Osteoblast (primary cell): ENCODE data around the gene UQCC2. TPM values are rescaled to one million over a fixed set of nuclear protein-coding genes. Genes with fewer than 3 reads are reported as not detected.

Source experiments
- DNase-seq: peaks from one replicate; pipeline ENCODE4 v3.0.0; 2011; ENCODE audit warnings: low spot score, mixed read lengths; ENCODE audit not compliant: insufficient read length; ENCODE audit errors: missing footprints
- H2AFZ ChIP-seq: 2 replicates; pipeline ENCODE4 v1.6.0; 2011; ENCODE audit warnings: mild to moderate bottlenecking, low read length
- H3K27ac ChIP-seq: 2 replicates; pipeline ENCODE4 v1.5.1; 2011; ENCODE audit warnings: mild to moderate bottlenecking, low read depth, low read length, moderate library complexity
- H3K27me3 ChIP-seq: 2 replicates; pipeline ENCODE4 v1.6.0; 2012; ENCODE audit warnings: mild to moderate bottlenecking, control low read depth, inconsistent platforms, low read length, moderate library complexity; ENCODE audit not compliant: insufficient read depth
- H3K36me3 ChIP-seq: 2 replicates; pipeline ENCODE4 v1.5.1; 2011; ENCODE audit warnings: mild to moderate bottlenecking, low read length, control low read depth, moderate library complexity; ENCODE audit not compliant: insufficient read depth
- H3K4me1 ChIP-seq: 2 replicates; pipeline ENCODE4 v1.5.1; 2011; ENCODE audit warnings: mild to moderate bottlenecking, low read length, control low read depth, moderate library complexity; ENCODE audit not compliant: insufficient read depth
- H3K4me2 ChIP-seq: 2 replicates; pipeline ENCODE4 v1.6.0; 2011; ENCODE audit warnings: mild to moderate bottlenecking, low read length; ENCODE audit not compliant: insufficient read depth
- H3K4me3 ChIP-seq: fragments of 200-600 bp; sonication (generic); 3 replicates; pipeline ENCODE4 v1.5.1; 2012; ENCODE audit warnings: mild to moderate bottlenecking, low read length, inconsistent platforms; ENCODE audit not compliant: insufficient read depth
- H3K79me2 ChIP-seq: 2 replicates; pipeline ENCODE4 v1.6.0; 2012; ENCODE audit warnings: mild to moderate bottlenecking, low read length, control low read depth, inconsistent platforms; ENCODE audit not compliant: insufficient read depth
- H3K9me3 ChIP-seq: 2 replicates; pipeline ENCODE4 v1.5.1; 2011; ENCODE audit warnings: low read depth, low read length, control low read depth
- H4K20me1 ChIP-seq: 2 replicates; pipeline ENCODE4 v1.6.0; 2012; ENCODE audit warnings: mild to moderate bottlenecking, low read length, control low read depth; ENCODE audit not compliant: insufficient read depth
- total RNA-seq: library from RNA; depleted of rRNA; stranded (reverse); fragments of >200 nt; gene quantifications from 2 replicates; pipeline ENCODE4 v1.2.3, GENCODE V29; 2012
- TF ChIP-seq, protein P1 (sequence below): IDR thresholded peaks from 2 replicates; pipeline ENCODE4 v1.5.1; 2011; ENCODE audit warnings: mild to moderate bottlenecking, low read depth, low read length, moderate library complexity; ENCODE audit errors: extremely low read depth

UQCC2 gene
- total RNA-seq, 1 donor: 15.2 TPM

DNA sequence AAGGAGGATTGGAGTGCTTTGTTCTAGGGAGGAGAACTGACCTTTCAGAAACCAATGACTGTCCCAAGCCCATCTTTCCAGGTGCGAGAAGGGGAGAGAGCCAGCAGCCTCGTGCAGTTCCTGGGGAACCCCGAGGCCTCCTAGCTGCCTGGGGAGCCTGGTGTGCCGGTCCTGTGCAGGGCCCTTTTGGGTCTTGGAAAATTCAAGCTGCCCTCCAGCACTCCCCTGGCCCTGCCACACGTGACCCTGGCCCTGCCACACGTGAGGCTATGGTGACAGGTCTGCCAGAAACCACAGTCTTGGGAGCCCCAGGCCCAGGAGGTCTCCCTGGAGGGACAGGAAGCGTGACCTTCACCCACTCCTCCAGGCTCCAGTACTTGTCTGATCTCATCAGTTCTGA lies 19.5 kb upstream of the UQCC2 start:
- Histone ChIP-seq H3K4me2 (no peak overlapping the region), H3K36me3 (no peaks in the 10 kb centered on the region)
- TF ChIP-seq, protein P1, sequence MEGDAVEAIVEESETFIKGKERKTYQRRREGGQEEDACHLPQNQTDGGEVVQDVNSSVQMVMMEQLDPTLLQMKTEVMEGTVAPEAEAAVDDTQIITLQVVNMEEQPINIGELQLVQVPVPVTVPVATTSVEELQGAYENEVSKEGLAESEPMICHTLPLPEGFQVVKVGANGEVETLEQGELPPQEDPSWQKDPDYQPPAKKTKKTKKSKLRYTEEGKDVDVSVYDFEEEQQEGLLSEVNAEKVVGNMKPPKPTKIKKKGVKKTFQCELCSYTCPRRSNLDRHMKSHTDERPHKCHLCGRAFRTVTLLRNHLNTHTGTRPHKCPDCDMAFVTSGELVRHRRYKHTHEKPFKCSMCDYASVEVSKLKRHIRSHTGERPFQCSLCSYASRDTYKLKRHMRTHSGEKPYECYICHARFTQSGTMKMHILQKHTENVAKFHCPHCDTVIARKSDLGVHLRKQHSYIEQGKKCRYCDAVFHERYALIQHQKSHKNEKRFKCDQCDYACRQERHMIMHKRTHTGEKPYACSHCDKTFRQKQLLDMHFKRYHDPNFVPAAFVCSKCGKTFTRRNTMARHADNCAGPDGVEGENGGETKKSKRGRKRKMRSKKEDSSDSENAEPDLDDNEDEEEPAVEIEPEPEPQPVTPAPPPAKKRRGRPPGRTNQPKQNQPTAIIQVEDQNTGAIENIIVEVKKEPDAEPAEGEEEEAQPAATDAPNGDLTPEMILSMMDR: no peak

DNA sequence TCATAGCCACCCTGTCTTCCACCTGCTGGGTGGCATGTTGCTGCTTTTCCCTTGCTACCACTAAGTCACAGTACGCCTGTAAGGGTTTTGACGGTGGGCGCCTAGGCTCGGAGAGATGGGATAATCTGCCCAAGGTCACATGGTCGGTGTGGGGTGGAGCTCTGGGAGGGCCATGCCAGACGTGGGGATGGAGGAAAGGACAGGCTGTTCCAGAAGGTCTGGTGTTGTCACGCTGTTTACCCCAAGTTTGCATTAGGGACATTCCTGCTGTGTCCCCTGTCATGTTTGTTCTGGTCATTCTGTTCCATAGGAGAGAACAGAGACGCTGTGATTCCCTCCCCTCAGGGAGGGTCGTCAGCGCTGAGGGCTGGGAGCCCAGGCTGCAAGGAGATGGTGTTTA lies 19.1 kb upstream of the UQCC2 start:
- H3K4me1 ChIP-seq: no peaks in the 10 kb centered on the region
- no peak for DNase-seq
- H3K4me3 ChIP-seq: no peak overlapping the region
- H3K27ac ChIP-seq: no peak overlapping the region
- no peak overlapping the region for H2AFZ ChIP-seq
- H4K20me1 ChIP-seq: no peaks in the 10 kb centered on the region
- TF ChIP-seq, protein P1: no peak
- H3K36me3 ChIP-seq: no peaks in the 10 kb centered on the region
- no peak overlapping the region for H3K4me2 ChIP-seq
- peaks cover 5% of the 10 kb centered on the region for H3K27me3 ChIP-seq
- H3K79me2 ChIP-seq: no peaks in the 10 kb centered on the region
- H3K9me3 ChIP-seq: no peaks in the 10 kb centered on the region

More for the DNA sequence above, 19.5 kb upstream of the UQCC2 start:
- Histone ChIP-seq H2AFZ (no peak overlapping the region), H3K27ac (no peak overlapping the region), H3K79me2 (no peaks in the 10 kb centered on the region), H4K20me1 (no peaks in the 10 kb centered on the region), H3K27me3 (peaks cover 4% of the 10 kb centered on the region), H3K4me1 (no peaks in the 10 kb centered on the region), H3K9me3 (no peaks in the 10 kb centered on the region), H3K4me3 (no peak overlapping the region)
- no peak for DNase-seq

DNA sequence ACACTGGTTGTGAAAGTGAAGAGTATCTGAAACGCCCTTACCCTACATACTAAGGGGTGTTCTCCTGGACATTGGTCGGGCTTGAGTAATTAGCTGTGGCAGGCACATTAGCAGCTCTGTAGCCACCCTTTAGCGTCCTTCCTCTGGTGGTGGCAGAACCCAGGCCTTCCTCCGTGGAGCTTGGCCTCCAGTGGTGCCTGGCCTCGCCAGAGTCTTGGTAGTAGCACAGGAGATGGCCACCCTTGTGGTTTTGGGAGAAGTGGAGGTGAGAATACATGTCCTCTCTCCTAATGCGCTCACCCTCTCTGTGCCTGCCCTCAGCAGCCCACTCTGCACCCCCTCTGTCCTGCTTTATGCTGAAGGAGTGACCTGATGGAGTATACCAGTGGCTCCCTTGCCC lies 17.6 kb upstream of the UQCC2 start:
- Histone ChIP-seq H3K27me3 (peaks cover 11% of the 10 kb centered on the region), H3K4me3 (no peak overlapping the region), H2AFZ (no peak overlapping the region), H3K79me2 (no peaks in the 10 kb centered on the region), H3K27ac (no peak overlapping the region), H3K36me3 (no peaks in the 10 kb centered on the region), H3K9me3 (no peaks in the 10 kb centered on the region), H4K20me1 (no peaks in the 10 kb centered on the region), H3K4me1 (no peaks in the 10 kb centered on the region), H3K4me2 (no peak overlapping the region)
- DNase-seq: no peak
- TF ChIP-seq, protein P1: no peak

DNA sequence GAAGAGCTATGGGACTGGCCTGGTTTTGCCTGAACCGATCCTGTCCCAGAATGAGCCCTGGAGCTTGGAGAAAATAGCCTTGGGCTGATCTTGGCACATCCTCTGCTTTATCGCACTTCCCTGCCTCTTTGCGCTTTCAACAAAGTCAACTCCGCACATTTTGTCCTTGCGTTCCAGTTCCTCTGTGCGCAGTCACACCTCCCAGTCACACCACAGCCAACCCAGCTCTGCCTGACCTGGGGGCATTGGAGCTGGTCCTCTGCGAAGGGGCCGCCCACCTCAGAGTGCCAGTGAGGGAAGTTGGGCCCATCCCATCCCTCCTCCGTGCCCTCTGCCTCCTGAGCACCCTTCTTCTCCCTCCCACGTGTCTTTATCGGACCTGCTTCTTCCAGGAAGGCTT lies 16.9 kb upstream of the UQCC2 start:
- Histone ChIP-seq H3K9me3 (no peaks in the 10 kb centered on the region), H3K36me3 (no peaks in the 10 kb centered on the region), H2AFZ (no peak overlapping the region), H3K4me3 (no peak overlapping the region), H3K4me1 (no peaks in the 10 kb centered on the region), H3K27me3 (peaks cover 18% of the 10 kb centered on the region), H3K4me2 (no peak overlapping the region), H3K79me2 (no peaks in the 10 kb centered on the region), H3K27ac (no peak overlapping the region), H4K20me1 (no peaks in the 10 kb centered on the region)
- TF ChIP-seq, protein P1: no peak
- no peak for DNase-seq
